ENCODE results near the gene PDXP.

DNA sequence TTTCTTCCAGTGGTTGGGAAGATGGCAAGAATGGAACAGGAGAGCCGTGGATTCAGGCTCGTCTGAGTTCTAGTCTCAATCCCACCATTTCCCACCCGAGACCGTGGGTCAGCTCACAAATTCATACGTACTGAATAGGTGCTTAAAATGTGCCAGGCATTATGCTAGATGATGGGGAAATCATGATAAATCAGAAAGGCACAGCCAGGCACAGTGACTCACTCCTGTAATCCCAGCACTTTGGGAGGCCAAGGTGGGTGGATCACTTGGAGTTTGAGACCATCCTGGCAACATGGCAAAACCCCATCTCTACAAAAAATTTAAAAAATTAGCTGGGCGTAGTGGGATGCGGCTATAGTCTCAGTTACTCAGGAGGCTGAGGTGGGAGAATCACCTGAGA lies 45.4 kb downstream of the PDXP start:
- TF ChIP-seq CTCF (conservative IDR thresholded peaks at IDR 0.05 in 1 of 2, IDR thresholded peaks at IDR 0.05 in 1 of 2; ENCODE audit: extremely low read depth in 1 of 2, insufficient read depth in 1 of 2, low read depth in 1 of 2, low read length in 2 of 2) (no peak), EZH2 (IDR thresholded peaks at IDR 0.05; ENCODE audit: borderline replicate concordance, low read length) (no peak)

Measured in mammary epithelial cell (primary cell).